Medulla oblongata (tissue), 1 donor: ENCODE data around the gene MT1E.
"Not testable (repeated sequence)": the region's sequence is repeated elsewhere in the genome, so short reads cannot be mapped to it uniquely, and the experiment has no call there.

Experiments
- DNase-seq: peaks from one replicate; pipeline ENCODE4 v3.0.0-alpha.2; 2015; ENCODE audit errors: extremely low spot score

The MT1E gene

GRCh38 chr16:56672761-56673536, 47.4 kb downstream of the MT1E start:
- DNase-seq = no peak

- peak; percentile 27 for DNase-seq
These were observed 48.3 kb downstream of the MT1E start for GRCh38 chr16:56673921-56674320.

- DNase-seq = not testable (repeated sequence)
These were observed 49.0 kb downstream of the MT1E start for GRCh38 chr16:56674570-56674969.

GRCh38 chr16:56675685-56676210, 50.2 kb downstream of the MT1E start:
- DNase-seq = no peak
